Measurements from ENCODE around the gene CCT8.

DNA sequence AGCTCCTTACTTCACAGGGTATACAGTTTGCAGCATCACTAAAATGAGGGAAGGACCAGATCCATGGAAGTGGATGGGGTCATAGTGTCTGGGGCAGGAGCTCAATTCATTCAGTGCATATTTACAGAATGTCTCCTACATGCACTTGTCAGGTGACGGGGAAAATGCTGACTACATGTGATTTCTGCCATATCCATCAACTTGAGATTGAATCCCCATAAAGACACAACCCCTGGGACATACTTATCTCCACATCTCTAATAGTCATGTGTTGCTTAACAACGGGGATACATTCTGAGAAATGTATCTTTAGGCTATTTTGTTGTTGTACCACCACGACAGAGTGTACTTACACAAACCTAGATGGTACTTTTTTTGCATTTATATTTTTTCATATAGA is 66.3 kb downstream of the CCT8 start:
- TF ChIP-seq GATA2 (IDR thresholded peaks at IDR 0.05; ENCODE audit: low read depth, low read length), result no peak
- no peak for TF ChIP-seq GATA3 (IDR thresholded peaks at IDR 0.05; ENCODE audit: low read depth, low read length)

Data from SH-SY5Y (cell line).